HG03460 (cell line): ENCODE measurements around the gene C6orf163.

Experiments
- ATAC-seq: cut with Tn5 transposase; IDR thresholded peaks from one replicate; pipeline ENCODE4 v1.9.1; 2021; ENCODE audit not compliant: unreplicated experiment

Gene C6orf163

DNA sequence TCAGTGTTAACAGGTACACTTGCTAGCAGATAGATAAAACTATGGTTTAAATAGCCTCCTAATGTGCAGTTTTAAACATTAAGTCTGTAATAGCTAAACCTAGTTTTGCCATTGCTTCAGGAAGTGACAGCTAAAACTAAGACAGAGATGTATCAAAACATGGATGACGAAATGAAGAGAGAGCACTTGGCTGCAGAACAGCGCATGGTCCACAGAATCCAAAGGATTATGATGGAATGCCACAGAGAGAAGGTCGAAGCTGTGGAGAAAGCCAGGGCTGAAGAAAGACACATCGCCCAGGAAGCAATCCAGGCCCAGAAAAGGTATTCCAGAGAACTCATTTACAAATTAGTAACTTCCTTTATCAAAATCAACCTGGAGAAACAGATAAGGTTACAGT, 11.6 kb downstream of the C6orf163 start:
- no peak for ATAC-seq

GRCh38 chr6:87357479-87358196, 13.0 kb downstream of the C6orf163 start:
- no peak for ATAC-seq

- no peak for ATAC-seq
These were observed 20.1 kb downstream of the C6orf163 start for GRCh38 chr6:87364602-87365252.

DNA sequence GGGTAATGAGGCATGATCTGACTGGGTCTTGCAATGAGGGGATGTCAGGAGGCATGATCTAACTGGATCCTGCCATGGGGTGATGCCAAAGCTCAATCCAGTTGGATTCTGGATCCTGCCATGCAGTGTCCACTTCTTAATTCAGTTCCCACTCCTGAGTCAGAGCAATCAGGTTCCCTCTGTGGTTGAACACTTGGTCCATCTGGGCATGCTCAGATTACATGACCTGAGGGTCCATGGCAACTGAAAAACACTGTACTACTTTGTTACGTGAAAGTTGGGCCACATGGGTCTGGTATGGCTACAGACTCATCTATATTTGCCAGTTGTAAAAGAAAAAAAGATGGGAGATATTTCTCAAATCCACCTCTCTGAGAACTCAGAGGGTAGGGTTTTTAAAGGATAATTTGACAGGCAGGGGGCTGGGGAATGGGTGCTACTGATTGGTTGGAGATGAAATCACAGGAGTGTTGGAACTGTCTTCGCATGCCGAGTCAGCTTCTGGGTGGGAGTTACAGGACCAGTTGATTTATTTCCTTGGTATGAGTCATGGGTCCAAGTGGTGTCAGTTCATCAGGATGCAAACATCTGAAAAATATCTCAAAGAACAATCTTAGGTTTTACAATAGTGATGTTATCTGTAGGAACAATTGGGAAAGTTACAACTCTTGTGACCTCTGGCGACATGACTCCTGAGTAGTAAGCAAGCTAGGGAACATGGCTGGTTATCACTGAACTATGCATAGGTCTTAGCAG, 21.6 kb downstream of the C6orf163 start:
- ATAC-seq: no peak

- no peak for ATAC-seq
These were observed 22.3 kb downstream of the C6orf163 start for GRCh38 chr6:87366899-87367298.

- no peak for ATAC-seq
These were observed 28.8 kb downstream of the C6orf163 start for GRCh38 chr6:87373377-87373776.

DNA sequence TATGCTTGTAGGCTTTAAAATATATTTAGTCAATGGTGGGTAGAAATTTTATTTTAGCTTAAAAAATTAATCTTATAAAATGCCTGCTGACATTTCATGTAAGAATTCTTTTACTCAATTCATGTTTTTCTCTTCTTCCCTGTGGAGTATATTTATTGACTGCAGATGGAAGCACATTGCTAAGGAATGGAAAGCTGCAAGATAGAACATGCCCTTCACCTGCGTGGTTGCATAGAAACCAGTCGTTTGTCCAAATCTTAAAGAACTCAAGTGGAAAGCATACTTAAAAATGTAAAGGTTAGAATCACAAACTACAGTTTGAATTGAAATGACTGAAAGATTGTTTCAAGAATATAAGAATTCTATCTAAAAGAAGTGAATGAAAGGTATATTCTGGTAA, 30.7 kb downstream of the C6orf163 start:
- ATAC-seq: no peak

GRCh38 chr6:87376643-87377042, 32.0 kb downstream of the C6orf163 start:
- no peak for ATAC-seq

GRCh38 chr6:87378947-87379346, 34.3 kb downstream of the C6orf163 start:
- no peak for ATAC-seq

GRCh38 chr6:87382861-87383260, 38.2 kb downstream of the C6orf163 start:
- ATAC-seq: no peak

- no peak for ATAC-seq
These were observed 39.4 kb downstream of the C6orf163 start for GRCh38 chr6:87384038-87384437.

GRCh38 chr6:87384449-87384848, 39.8 kb downstream of the C6orf163 start:
- ATAC-seq: no peak

DNA sequence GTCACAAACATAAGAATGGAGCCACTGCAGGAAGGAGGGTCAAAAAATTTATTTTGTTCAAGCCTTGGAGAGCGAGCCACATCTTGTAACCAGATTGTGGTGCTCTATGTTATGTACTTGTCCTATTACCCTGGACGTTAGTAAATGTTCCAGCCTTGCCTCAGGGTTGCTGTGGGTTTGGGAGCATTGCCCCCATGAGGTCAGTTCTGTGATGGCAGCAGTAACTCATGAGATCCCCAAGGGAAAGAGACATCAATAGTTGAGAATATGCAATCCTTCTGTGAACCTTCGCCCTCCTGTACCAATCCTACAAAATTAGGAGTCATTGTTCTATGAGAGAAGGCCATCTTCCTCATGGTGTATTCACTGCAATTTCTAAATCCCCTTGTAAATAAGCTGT, 46.7 kb downstream of the C6orf163 start:
- no peak for ATAC-seq

GRCh38 chr6:87393026-87393622, 48.5 kb downstream of the C6orf163 start:
- ATAC-seq: peak; percentile 89

DNA sequence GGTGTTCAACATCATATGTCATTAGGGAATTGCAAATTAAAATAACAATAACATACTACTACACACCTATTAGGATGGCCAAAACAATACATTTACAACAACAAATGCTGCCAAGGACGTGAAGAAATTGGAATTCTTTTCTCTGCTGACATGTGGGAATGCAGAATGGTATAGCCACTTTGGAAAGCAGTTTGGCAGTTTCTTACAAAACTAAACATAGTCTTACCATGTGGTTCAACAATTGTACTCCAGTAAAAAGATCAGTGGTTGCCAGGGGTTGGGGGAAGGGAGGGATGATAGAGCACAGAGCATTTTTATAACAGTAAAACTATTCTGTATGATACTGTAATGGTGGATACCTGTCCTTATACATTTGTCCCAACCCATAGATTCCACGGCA, 50.8 kb downstream of the C6orf163 start:
- ATAC-seq: no peak

GRCh38 chr6:87396595-87397392, 52.2 kb downstream of the C6orf163 start:
- no peak for ATAC-seq

- ATAC-seq: no peak
These were observed 53.0 kb downstream of the C6orf163 start for GRCh38 chr6:87397656-87398055.

DNA sequence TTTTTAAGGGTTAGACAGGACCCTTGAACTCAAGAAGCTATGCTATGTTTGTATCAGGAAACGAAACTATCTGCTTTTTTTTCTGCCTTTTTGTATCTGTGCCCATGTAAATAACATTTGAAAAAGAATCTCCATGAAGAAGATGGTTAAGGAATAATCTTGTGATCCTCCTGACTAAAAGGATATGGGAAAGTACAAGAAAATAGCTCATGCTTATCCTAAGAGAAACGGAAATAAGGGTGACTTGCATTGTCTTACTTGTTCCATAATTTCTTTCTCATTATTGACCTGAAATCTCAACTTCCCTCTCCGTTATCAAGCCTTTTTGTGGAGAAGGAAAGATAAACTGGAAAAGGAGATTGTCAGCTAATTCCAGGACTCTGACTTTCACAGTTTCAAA, 57.2 kb downstream of the C6orf163 start:
- no peak for ATAC-seq

- peak; percentile 14 for ATAC-seq
These were observed 62.9 kb downstream of the C6orf163 start for GRCh38 chr6:87407561-87407900.

GRCh38 chr6:87407901-87408720, 63.5 kb downstream of the C6orf163 start, which contains the start of gene CFAP206:
Gene CFAP206, plus strand, starts transcription at chr6:87407972. Its CDS starts 1,868 bp downstream, at chr6:87409840.
- peak; percentile 85 for ATAC-seq
